ENCODE data around the gene ZNF777.
"Not testable (repeated sequence)": the region's sequence is repeated elsewhere in the genome, so short reads cannot be mapped to it uniquely, and the experiment has no call there.

Gene ZNF777

DNA sequence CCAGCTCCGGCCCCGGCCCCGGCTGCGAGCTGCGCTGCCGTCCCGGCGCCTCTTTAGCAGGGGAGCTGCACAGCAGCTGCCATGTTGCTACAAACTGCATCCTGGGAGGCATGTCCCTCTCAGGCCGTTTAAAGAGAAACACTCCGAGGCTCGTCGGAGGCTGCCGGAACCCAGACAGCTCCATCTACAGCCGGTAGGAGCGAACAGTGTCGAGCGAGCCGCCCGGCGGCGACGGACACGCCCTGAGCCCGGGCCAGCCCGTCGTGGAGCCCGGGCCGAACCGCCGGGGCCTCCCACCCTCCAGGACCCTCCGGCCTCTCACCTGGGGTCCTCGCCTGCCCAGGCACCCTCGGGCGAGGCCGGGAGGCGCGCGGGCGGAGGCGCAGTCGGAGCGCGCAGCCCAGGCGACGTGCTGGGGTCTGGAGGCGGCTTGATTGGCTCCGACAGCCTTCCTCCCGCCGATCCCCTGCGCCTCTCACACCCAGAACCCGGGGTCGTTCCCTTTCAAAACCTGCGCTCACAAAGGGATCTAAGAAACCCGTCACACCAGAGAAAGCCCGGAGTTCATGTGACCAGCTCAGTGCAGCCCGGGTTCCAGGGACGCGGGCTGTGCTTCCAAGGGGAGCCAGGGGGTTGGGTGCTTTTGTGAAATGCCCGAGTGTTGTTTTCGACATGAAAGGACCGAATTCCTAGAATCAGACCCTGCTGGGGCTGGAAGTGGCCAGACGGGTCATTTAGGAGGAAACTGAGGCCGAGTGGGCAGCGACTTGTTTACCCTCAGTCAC is at the start of gene ZNF777:
Gene ZNF777 (minus strand): TSS at position 570 of the 785 bp plus-strand sequence. CDS start 5,040 bp downstream, outside the sequence.
- peak; percentile 13 for DNase-seq

DNA sequence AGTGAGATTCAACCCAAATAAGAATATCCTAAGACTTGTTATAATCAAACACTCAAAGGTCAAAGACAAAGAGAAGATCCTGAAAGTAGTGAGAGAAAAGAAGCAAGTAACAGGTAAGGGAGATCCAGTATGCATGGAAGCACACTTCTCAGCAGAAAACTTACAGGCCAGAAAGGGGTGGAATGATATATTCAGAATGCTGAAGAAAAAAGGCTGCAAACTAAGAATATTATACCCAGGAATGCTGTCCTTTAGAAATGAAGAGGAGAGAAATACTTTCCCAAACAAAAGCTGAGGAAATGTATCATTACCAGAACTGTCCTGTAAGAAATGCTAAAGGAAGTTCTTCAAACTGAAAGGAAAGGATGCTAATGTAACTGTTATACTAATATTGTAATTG is 49.4 kb upstream of the ZNF777 start:
- no peak for DNase-seq

DNA sequence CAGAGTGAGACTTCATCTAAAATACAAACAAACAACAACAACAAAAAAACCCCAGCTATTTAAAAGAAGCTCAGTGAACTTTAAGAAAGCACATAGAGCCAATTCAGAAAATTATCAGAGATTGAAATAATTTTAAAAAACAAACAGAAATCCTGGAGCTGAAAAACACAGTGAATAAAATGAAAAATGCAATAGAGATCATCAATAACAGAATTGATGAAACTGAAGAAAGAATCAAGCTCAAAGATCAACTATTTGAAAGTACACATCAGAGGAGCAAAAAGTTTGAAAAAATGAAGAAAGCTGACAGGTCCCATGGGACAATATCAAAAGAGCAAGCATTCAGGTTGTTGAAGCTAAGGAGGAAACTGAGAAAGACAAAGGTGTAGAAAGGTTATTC is 48.9 kb upstream of the ZNF777 start:
- no peak for DNase-seq

DNA sequence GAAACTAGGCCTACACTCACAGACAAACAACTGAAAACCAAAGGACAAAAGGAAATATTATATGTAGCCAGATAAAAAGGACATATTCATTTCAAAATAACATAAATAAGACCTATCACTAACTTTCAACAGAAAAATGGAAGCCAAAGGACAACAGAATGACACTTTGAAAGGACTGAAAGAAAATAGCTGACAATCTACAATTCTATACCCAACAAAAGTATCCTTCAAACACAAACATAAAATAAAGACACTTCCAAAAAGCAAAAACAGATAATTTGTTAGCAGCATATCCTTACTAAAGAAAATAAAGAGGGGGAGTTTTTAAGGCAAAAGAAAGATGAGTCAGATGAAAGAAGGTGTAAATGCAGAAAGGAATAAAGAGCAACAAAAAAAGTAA is 44.7 kb upstream of the ZNF777 start:
- no peak for DNase-seq

DNA sequence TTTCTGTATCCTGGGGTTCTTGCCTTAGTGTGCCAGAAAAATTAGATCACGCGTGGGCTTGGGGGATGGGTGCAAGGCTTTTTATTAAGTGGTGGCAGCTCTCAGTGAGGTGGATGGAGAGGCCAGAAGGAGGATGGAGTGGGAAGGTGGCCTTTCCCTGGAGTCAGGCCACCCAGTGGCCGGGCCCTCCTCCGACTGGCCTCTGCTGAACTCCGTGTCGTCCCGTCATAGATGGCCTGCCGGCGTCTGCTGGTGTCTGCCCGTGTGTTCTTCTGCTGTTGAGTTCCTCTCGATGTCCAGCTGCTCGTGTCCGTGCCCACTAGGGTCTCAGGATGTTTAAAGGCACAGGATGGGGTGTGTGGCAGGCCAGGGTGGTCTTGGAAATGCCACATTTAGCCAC is 40.8 kb upstream of the ZNF777 start:
- DNase-seq = no peak

DNA sequence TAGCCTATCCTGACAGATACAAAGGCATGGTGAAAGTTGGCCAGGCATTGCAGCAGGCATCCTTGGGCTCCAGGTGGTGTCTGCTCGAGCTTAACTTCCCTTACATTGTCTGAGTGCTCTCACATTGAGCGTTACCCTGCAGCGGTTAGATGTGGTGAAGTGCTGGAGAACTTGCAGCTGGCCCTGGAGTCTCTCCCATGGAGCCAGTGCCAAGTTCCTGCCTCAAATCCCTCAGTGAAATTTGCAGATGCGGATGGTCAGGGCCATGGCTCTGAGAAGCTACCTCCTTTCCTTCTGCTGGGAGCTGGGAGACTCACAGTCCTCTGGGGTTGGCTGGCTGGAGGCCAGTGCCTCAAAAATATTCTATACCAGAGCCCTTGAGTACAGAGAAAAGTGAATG is 40.0 kb upstream of the ZNF777 start:
- DNase-seq = no peak

- DNase-seq = no peak
Observed at GRCh38 chr7:149500201-149500600, 39.3 kb upstream of the ZNF777 start.

GRCh38 chr7:149498811-149499210 is 37.9 kb upstream of the ZNF777 start:
- no peak for DNase-seq

GRCh38 chr7:149497467-149498261 is 36.8 kb upstream of the ZNF777 start, which contains the start of gene ZNF746:
TSS of gene ZNF746 (minus strand) at chr7:149497809. CDS start at chr7:149497536, 273 bp downstream.
- peak; percentile 24 for DNase-seq

DNA sequence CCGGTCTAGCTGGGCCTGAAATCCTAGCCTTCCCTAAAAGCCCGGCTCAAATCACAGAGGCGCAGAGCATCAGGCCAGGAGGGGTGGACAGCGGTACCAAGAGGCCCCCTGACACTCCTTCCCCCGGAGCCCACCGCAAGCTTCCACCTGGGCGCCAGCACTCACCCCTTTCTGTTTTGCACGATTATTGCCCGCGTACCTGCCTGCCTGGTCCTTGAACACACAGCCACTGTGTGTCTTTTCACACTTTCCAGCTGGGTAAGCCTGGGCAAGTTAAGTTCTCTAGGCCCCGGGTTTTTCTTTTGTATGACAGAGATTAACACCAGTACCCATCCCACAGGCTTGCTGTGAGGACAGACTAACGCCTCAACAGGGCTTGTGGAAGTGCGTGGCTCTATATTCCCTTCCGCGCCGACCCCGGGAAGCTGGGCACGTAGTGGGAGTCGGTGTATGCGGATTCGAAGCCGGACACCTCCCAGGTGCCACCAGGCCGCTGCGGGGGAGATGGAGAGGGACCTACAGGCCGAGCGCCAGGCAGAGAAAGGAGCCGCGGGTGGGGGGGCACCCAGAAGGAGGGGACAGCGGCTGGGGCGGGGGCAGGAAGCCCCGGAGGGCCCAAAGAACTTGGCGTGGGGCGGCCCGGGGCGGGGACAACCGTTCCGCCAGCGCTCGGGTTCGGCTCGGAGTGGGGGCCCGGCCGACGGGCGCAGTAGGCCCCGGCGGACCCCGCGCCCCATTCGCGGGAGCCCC is 36.0 kb upstream of the ZNF777 start:
- no peak for DNase-seq

DNA sequence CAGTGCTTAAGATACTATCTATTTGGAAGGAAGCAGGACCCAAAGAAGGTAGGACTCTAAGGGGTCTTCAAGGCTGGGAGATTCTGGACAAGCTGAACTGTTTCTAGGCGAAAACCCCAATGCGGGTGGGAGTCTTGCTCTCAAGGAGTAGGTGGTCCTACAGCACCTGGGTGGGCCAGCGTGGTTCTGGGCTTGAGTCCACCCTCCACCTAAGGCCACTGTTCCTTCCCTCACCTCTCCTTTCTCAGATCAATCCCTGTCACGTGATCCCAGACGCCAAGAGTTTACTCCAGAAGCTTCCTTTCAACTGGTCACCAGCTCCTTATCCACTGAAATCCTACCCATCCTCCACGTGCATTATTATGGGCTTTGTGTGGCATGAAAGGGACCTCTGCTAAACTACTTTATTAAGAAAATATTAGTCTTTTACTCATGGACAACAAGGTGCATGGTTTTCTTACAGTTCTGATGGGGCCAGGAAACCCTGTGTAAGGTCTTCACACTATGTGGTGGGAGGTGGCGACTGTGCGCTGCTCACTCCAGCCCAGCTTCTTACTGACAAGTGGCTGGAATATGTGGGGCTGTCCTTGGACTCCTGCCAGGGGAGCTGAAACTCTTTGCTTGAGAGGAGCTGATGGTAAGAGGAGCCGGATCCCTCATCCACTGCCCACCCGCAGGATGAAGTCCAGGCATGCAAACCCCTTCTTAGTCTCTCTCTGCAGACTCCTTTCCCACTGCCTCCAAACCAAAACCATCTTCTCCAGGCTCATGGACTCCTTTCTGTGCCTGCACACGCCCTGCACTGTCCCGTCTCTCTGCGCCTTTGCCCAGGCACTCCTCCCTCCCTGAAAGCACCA is 35.2 kb upstream of the ZNF777 start:
- no peak for DNase-seq

DNA sequence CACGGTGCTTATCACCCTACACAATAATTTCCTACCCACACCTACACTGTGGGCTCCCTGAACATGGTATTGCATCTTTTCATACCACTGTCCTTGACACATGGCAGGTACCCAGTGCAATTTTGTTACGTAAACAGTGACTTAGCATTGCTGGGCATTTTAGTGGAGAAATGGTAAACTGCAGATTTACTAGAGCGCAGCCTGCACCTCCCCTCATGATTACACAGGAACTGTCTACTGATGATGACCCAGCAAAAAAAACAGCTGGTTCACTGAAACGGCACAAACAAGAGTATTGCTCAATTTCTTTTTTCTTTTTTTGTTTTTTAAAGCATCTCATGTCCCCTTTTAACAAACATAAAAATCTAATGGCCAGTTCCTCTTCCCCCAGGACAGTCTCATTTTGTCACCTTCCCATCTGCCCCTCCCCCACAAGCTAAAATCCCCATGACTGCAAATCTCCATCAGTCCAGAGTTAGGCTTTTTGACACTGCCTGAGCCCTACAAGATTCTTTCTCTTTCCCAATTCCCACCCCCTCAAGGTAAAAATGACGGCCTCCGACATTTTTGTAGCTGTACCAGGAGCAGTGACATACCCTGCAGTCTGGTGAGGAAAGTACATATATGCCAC is 34.0 kb upstream of the ZNF777 start:
- DNase-seq = no peak

GRCh38 chr7:149493975-149494374 is 33.1 kb upstream of the ZNF777 start:
- DNase-seq = not testable (repeated sequence)

DNA sequence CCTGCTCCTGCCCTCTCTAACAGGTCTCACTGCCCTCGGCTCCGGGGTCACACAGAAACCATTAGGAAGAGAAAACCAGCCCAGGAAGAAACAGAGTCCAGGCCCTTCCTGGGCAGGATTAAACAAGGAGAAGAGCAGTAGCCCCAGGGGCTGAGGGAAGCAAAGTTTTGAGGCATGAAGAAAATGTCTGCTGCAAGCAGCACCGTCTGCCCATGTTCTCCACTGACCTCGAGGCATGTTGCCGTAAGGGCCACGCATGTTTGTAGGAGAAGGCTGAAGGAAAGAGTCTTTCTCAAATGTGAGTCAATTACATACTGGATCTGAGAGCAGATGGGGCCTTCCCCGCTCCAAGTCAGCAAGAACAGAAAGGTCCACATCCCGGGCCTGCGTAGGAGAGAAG is 32.5 kb upstream of the ZNF777 start:
- no peak for DNase-seq

GRCh38 chr7:149490083-149490760 is 29.4 kb upstream of the ZNF777 start:
- DNase-seq = peak; percentile 9

- DNase-seq = no peak
Observed at GRCh38 chr7:149489391-149490024, 28.6 kb upstream of the ZNF777 start.

GRCh38 chr7:149479568-149479967 is 18.7 kb upstream of the ZNF777 start:
- DNase-seq = no peak

DNA sequence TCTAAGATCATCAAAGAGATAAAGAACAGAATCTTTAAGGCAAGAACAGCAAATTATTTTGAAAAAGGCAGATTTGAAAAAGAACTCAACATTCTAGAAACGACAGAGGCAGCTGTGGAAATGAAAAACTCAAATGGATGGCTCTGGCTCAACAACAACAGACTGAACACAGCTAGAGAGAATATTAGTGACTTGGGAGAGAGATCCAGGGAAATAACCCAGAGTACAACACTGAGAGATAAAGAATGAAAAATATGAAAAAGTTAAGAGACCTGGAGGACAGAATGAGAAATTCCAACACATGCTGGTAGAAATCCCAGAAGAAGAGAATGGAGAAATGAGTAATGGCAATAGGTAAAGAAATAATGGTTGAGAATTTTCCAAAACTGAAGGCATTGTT is 17.9 kb upstream of the ZNF777 start:
- no peak for DNase-seq

DNA sequence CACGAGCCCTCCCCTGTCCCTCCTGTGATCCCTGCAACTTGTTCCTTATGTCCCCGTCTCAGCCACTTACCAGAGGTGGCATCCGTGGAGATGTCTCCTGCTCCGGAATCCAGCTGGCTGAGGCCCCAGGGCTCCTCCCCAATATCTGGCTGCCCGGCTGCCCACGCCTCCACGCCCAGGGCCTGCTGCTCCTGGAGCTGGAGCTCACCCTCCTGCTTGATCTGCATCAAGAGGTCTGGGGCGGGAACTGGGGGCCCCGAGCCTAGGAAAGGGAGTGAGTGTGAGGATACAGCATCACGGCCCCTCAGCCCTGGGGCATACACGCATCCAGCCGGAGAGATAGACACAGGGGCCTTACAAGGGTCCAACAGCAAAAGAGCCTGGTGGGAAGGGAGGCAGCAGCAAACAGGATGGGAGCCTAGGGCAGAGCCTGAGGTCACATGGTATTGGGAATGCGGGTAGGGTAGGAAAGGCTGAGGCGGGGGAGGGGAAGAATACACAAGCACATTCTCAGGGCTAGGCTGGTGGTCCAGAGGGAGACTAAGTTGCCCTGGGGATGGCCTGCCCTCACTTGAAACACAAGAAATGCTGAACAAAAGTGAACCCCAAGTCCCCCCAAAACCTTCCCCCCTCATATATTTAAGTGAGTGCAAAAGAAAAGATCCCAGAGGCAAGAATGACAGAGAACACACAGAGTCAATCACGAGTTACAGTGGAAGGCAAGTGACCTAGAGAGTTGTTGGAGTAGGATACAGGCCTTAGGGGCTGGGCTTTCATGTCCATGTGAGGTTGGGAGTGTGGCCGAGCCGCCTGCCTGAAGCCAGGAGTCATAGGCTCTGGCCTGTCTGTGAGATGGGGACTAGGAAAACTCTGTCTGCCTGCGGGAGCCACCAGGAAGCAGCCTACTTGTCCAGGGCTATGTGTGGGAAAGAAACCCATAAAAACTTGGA is 16.9 kb upstream of the ZNF777 start:
- no peak for DNase-seq

- DNase-seq = no peak
Observed at GRCh38 chr7:149476791-149477190, 15.9 kb upstream of the ZNF777 start.

All from NCI-H2029 treated with DMSO at 0.1 percent for 48 hours (cell line).